Hepatocyte (in vitro differentiated cells): Measurements from ENCODE around the gene GSAP. TPM values are rescaled to one million over a fixed set of nuclear protein-coding genes. Genes with fewer than 3 reads are reported as not detected.
"Not testable (repeated sequence)": the region's sequence is repeated elsewhere in the genome, so short reads cannot be mapped to it uniquely, and the experiment has no call there.

Source experiments
- DNase-seq: peaks from one replicate; pipeline ENCODE4 v3.0.0-alpha.2; 2016; ENCODE audit warnings: low spot score
- H2AFZ ChIP-seq: fragments of 200-600 bp; sonication (generic); 2 replicates; pipeline ENCODE4 v1.6.0; 2016; ENCODE audit warnings: antibody characterized with exemption, mild to moderate bottlenecking
- H3K27ac ChIP-seq: fragments of 200-600 bp; sonication (generic); 2 replicates; pipeline ENCODE4 v1.5.1; 2016; ENCODE audit warnings: mild to moderate bottlenecking
- H3K27me3 ChIP-seq: fragments of 200-600 bp; sonication (generic); 2 replicates; pipeline ENCODE4 v1.6.1; 2016
- H3K36me3 ChIP-seq: fragments of 200-600 bp; sonication (generic); replicated peaks from 2 replicates; pipeline ENCODE4 v1.5.1; 2016; ENCODE audit warnings: low read depth; ENCODE audit not compliant: insufficient read depth
- H3K4me1 ChIP-seq: fragments of 200-600 bp; sonication (generic); 2 replicates; pipeline ENCODE4 v1.5.1; 2016; ENCODE audit warnings: mild to moderate bottlenecking, moderate library complexity; ENCODE audit not compliant: insufficient read depth
- H3K4me2 ChIP-seq: fragments of 200-600 bp; sonication (generic); 2 replicates; pipeline ENCODE4 v1.6.0; 2016
- H3K4me3 ChIP-seq: fragments of 200-600 bp; sonication (generic); 2 replicates; pipeline ENCODE4 v1.5.1; 2016; ENCODE audit warnings: mild to moderate bottlenecking
- H3K79me2 ChIP-seq: fragments of 200-600 bp; sonication (generic); 2 replicates; pipeline ENCODE4 v1.6.0; 2017; ENCODE audit warnings: mild to moderate bottlenecking
- H3K9me2 ChIP-seq: fragments of 200-600 bp; sonication (generic); replicated peaks from 2 replicates; pipeline ENCODE4 v1.6.0; 2017; ENCODE audit warnings: mild to moderate bottlenecking; ENCODE audit not compliant: insufficient read depth
- H3K9me3 ChIP-seq: fragments of 200-600 bp; sonication (generic); 2 replicates; pipeline ENCODE4 v1.5.1; 2016; ENCODE audit warnings: low read depth, mild to moderate bottlenecking
- H4K20me1 ChIP-seq: fragments of 200-600 bp; sonication (generic); 2 replicates; pipeline ENCODE4 v1.6.0; 2016; ENCODE audit warnings: mild to moderate bottlenecking; ENCODE audit not compliant: insufficient read depth, poor library complexity, severe bottlenecking
- EZH2 ChIP-seq: fragments of 200-600 bp; sonication (generic); IDR thresholded peaks from 2 replicates; pipeline ENCODE4 v1.6.1; 2016; ENCODE audit warnings: antibody characterized with exemption, mild to moderate bottlenecking, borderline replicate concordance
- EZH2phosphoT487 ChIP-seq: fragments of 200-600 bp; sonication (generic); IDR thresholded peaks from one replicate; pipeline ENCODE4 v1.6.1; 2018; ENCODE audit warnings: antibody characterized with exemption, mild to moderate bottlenecking, low read depth, moderate library complexity; ENCODE audit not compliant: unreplicated experiment, severe bottlenecking
- WGBS: methylation state at CpG from one replicate; pipeline ENCODE4 v1.1.6; 2016; ENCODE audit warnings: low lambda C conversion rate; ENCODE audit errors: missing lambda C conversion rate; 5-methylcytosine and 5-hydroxymethylcytosine counted together
- polyA plus RNA-seq: library from polyadenylated mRNA; unstranded; fragments of >200 nt; fragmentation: Nextera tagmentation; extraction: Ambion mirVana; gene quantifications from 2 replicates; pipeline ENCODE4 v1.2.1, GENCODE V29; 2016
- total RNA-seq: library from RNA; depleted of rRNA; stranded (reverse); fragments of >200 nt; gene quantifications from 2 replicates; pipeline ENCODE4 v1.2.3, GENCODE V29; 2014
- TF ChIP-seq, protein P1 (sequence below): fragments of 200-600 bp; sonication (generic); IDR thresholded peaks from 2 replicates; pipeline ENCODE4 v1.5.1; 2016; ENCODE audit warnings: antibody characterized with exemption, mild to moderate bottlenecking; ENCODE audit not compliant: poor library complexity

Gene GSAP
- total and polyA plus RNA-seq, 2 experiments from 2014 or later = 9.9 to 11.1 TPM

DNA sequence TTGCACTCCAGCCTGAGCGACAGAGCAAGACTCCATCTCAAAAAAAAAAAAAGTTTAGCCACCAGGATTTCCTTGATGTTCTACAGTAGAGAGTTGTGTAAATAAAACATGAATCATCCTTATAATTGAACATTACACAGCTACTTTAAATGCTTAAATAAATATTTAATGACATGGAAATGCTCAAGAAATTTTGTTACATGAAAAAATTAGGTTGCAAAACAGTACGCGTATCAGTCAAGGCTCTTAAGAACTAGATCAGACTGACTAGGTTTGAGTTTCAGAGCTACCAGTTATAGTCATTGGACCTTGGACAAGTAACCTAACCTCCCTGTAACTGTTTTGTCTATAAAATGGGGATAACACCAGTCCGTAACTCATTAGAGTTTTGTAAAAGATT, 38.7 kb upstream of the GSAP start:
- TF ChIP-seq EZH2phosphoT487 (no peak), EZH2 (no peak)
- TF ChIP-seq, protein P1, sequence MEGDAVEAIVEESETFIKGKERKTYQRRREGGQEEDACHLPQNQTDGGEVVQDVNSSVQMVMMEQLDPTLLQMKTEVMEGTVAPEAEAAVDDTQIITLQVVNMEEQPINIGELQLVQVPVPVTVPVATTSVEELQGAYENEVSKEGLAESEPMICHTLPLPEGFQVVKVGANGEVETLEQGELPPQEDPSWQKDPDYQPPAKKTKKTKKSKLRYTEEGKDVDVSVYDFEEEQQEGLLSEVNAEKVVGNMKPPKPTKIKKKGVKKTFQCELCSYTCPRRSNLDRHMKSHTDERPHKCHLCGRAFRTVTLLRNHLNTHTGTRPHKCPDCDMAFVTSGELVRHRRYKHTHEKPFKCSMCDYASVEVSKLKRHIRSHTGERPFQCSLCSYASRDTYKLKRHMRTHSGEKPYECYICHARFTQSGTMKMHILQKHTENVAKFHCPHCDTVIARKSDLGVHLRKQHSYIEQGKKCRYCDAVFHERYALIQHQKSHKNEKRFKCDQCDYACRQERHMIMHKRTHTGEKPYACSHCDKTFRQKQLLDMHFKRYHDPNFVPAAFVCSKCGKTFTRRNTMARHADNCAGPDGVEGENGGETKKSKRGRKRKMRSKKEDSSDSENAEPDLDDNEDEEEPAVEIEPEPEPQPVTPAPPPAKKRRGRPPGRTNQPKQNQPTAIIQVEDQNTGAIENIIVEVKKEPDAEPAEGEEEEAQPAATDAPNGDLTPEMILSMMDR = no peak
- H3K4me3 ChIP-seq = no peak overlapping the region
- H3K27ac ChIP-seq = no peak overlapping the region
- H3K79me2 ChIP-seq = no peaks in the 10 kb centered on the region
- DNase-seq = no peak
- 93% methylated on average over 4 of the region's 4 CpGs for WGBS
- H3K4me2 ChIP-seq = no peak overlapping the region
- no peaks in the 10 kb centered on the region for H3K27me3 ChIP-seq
- no peaks in the 10 kb centered on the region for H3K4me1 ChIP-seq
- no peak overlapping the region for H2AFZ ChIP-seq
- no peaks in the 10 kb centered on the region for H3K36me3 ChIP-seq
- no peaks in the 10 kb centered on the region for H3K9me3 ChIP-seq
- no peaks in the 10 kb centered on the region for H3K9me2 ChIP-seq
- H4K20me1 ChIP-seq = no peaks in the 10 kb centered on the region

DNA sequence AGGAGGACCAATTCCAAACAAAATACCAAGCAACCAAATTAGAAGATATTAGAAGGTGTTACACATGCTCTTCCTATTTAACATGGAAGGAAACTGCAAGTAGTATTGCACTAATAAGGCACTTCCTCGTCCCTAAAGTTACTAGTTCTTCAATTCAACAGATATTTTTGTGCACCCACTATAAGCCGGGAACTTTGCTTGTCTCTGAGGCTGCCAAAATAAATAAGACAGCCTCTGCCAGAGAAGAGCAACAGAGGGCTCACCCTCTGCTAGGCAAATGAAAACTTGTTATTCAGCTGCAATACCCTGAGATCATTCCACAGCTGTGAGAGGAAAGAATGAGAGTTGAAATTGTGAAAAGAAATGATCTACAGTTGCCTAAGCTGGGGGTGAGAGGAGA, 37.4 kb upstream of the GSAP start:
- no peaks in the 10 kb centered on the region for H4K20me1 ChIP-seq
- TF ChIP-seq EZH2 (no peak), EZH2phosphoT487 (no peak)
- TF ChIP-seq, protein P1 = no peak
- no peak overlapping the region for H3K4me2 ChIP-seq
- WGBS = 65% methylated on average over 2 of the region's 2 CpGs
- no peak overlapping the region for H2AFZ ChIP-seq
- no peak for DNase-seq
- no peaks in the 10 kb centered on the region for H3K79me2 ChIP-seq
- no peaks in the 10 kb centered on the region for H3K27me3 ChIP-seq
- no peaks in the 10 kb centered on the region for H3K9me3 ChIP-seq
- no peak overlapping the region for H3K27ac ChIP-seq
- no peaks in the 10 kb centered on the region for H3K4me1 ChIP-seq
- no peaks in the 10 kb centered on the region for H3K36me3 ChIP-seq
- H3K4me3 ChIP-seq = no peak overlapping the region
- no peaks in the 10 kb centered on the region for H3K9me2 ChIP-seq

DNA sequence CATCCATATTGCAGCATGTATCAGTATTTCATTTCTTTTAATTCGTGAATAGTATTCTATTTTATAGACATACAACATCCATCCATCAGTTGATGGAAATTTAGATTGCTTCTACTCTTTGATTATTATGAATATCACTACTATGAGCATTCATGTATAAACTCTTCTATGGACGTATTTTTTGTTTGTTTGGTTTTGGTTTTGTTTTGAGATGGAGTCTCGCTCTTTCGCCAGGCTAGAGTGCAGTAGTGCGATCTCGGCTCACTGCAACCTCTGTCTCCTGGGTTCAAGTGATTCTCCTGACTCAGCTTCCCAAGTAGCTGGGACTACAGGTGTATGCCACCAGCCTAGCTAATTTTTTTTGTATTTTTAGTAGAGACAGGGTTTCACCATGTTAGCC, 35.8 kb upstream of the GSAP start:
- H3K4me3 ChIP-seq, H3K9me3 ChIP-seq, H2AFZ ChIP-seq, H3K9me2 ChIP-seq, H4K20me1 ChIP-seq, H3K4me1 ChIP-seq, H3K27ac ChIP-seq, DNase-seq, H3K36me3 ChIP-seq, H3K27me3 ChIP-seq, H3K79me2 ChIP-seq, H3K4me2 ChIP-seq: not testable (repeated sequence)
- 95% methylated on average over 6 of the region's 6 CpGs for WGBS

DNA sequence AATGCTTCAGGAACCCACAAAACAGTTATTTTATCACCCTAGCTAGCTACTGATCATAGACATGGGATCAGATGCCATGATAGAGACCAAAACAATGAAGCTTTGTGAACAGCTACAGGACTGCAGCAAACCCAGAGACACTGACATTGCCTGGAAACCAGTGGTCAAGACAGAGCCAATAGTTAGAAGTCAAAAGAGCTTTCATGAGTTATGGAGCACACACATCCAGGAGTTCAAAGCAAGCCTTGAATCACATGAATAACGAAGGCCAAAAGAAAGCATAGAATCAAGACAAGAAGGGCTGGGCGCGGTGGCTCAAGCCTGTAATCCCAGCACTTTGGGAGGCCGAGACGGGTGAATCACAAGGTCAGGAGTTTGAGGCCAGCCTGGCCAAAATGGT, 34.5 kb upstream of the GSAP start:
- no peak overlapping the region for H2AFZ ChIP-seq
- no peaks in the 10 kb centered on the region for H3K9me3 ChIP-seq
- no peak overlapping the region for H3K4me3 ChIP-seq
- no peaks in the 10 kb centered on the region for H3K79me2 ChIP-seq
- no peaks in the 10 kb centered on the region for H3K4me1 ChIP-seq
- no peaks in the 10 kb centered on the region for H3K9me2 ChIP-seq
- 92% methylated on average over 5 of the region's 5 CpGs for WGBS
- no peaks in the 10 kb centered on the region for H4K20me1 ChIP-seq
- no peak for TF ChIP-seq EZH2
- TF ChIP-seq, protein P1 = no peak
- no peak for TF ChIP-seq EZH2phosphoT487
- no peak overlapping the region for H3K4me2 ChIP-seq
- H3K27me3 ChIP-seq = no peaks in the 10 kb centered on the region
- no peak for DNase-seq
- H3K36me3 ChIP-seq = no peaks in the 10 kb centered on the region
- H3K27ac ChIP-seq = no peak overlapping the region
